ENCODE measurements around the gene CMTR1. TPM values are rescaled to one million over a fixed set of nuclear protein-coding genes. Genes with fewer than 3 reads are reported as not detected.

Gene CMTR1
- total RNA-seq, 4 donors from 2014 or later: 27.0 to 65.7 (median 28.9) TPM

DNA sequence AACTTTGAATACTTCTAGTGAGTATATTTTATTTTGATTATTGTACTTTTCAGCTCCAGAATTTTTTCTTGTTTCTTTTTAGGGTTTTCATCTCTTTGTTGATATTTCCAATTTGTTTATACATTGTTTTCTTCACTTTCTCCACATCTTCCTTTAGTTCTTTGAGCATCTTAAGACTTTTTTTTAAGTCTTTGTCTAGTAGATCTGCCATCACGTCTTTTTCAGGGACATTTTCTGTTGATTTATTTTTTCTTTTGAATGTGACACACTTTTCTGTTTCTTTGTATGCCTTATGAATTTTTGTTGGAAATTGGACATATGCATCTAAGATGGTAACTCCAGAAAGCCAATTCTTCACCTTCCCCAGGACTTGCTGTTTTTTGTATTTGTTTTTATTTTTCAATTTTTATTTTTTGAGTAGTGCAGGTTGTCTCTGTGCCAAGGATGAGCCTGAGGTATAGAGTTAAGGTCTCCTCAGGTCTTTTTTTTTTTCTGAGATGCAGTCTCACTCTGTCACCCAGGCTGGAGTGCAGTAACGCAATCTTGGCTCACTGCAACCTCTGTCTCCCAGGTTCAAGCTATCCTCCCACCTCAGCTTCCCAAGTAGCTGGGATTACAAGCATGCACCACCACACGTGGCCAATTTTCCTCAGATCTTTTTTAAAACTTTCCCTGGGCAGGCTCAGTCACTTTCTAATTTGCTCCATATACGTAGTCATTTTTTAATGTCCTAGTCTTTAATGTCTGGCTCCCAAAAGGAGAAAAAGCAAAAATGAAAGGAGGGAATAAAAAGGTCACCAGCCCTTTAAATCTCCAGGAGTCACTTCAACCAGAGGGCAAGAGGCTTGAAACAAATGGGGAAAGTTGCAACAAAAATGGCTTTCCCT lies 6.7 kb upstream of the CMTR1 start:
- no peaks in the 10 kb centered on the region for H3K27me3 ChIP-seq
- no peak for TF ChIP-seq POLR2A (IDR thresholded peaks at IDR 0.05)
- TF ChIP-seq, protein P1, sequence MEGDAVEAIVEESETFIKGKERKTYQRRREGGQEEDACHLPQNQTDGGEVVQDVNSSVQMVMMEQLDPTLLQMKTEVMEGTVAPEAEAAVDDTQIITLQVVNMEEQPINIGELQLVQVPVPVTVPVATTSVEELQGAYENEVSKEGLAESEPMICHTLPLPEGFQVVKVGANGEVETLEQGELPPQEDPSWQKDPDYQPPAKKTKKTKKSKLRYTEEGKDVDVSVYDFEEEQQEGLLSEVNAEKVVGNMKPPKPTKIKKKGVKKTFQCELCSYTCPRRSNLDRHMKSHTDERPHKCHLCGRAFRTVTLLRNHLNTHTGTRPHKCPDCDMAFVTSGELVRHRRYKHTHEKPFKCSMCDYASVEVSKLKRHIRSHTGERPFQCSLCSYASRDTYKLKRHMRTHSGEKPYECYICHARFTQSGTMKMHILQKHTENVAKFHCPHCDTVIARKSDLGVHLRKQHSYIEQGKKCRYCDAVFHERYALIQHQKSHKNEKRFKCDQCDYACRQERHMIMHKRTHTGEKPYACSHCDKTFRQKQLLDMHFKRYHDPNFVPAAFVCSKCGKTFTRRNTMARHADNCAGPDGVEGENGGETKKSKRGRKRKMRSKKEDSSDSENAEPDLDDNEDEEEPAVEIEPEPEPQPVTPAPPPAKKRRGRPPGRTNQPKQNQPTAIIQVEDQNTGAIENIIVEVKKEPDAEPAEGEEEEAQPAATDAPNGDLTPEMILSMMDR (IDR thresholded peaks at IDR 0.05): no peak
- no peak for TF ChIP-seq POLR2AphosphoS5 (IDR thresholded peaks at IDR 0.05)
- TF ChIP-seq EP300 (IDR thresholded peaks at IDR 0.05): no peak
- no peak overlapping the region for H3K27ac ChIP-seq
- H3K36me3 ChIP-seq: no peaks in the 10 kb centered on the region
- no peak for DNase-seq (ENCODE audit: low spot score in 2 of 2)
- whole genome bisulfite sequencing: 73% methylated on average over 4 of the region's 4 CpGs
- no peaks in the 10 kb centered on the region for H3K9me3 ChIP-seq
- H3K4me3 ChIP-seq: no peak overlapping the region
- H3K4me1 ChIP-seq: no peaks in the 10 kb centered on the region

DNA sequence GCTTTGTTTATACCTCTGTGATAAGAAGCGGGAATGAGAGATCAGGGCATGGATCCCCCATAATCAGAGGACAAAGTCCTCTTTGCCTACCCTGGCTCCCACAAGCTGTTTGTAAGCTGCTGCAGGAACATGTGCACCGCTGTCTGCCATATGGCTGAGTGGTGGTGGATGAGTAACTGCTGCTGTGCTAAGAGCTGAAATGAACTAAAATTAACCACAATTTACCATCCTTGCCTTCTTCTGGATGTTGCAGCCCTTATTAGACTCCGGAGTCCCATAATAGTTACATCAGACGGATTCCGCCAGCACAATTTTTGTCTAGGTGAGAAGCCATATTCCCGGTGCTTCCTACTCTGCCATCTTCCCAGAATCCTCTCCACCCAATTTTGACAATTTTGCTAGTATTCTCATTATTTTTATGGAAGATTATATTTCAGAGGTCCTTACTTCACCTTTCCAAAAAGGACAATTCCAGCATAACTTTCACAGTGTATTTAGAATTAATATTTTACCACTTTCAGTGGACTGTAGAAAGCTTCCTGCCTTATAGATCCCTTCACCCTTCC lies 6.0 kb upstream of the CMTR1 start:
- Histone ChIP-seq H3K4me1 (no peaks in the 10 kb centered on the region), H3K27me3 (no peaks in the 10 kb centered on the region), H3K36me3 (no peaks in the 10 kb centered on the region), H3K4me3 (no peak overlapping the region), H3K9me3 (no peaks in the 10 kb centered on the region), H3K27ac (no peak overlapping the region)
- no peak for DNase-seq (ENCODE audit: low spot score in 2 of 2)
- 90% methylated on average over 6 of the region's 6 CpGs for WGBS
- no peak for TF ChIP-seq POLR2AphosphoS5 (IDR thresholded peaks at IDR 0.05)
- no peak for TF ChIP-seq POLR2A (IDR thresholded peaks at IDR 0.05)
- no peak for TF ChIP-seq EP300 (IDR thresholded peaks at IDR 0.05)

DNA sequence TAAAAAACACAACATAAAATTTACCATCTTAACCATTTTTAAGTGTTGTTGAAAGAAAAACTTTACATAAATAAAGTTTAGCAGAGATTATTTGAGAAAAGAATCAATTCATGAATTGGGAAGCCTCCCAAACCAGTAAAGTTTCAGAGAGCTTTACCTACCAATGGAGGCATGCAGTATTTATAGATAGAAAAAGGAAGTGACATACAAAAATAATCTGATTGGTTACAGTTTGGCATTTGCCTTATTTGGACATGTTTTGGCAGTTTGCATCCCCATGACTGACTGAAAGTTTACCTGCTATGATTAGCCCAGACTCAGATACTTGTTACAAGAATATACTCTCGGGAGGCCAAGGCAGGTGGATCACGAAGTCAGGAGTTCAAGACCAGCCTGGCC lies 3.7 kb upstream of the CMTR1 start:
- Histone ChIP-seq H3K36me3 (no peaks in the 10 kb centered on the region), H3K27ac (no peak overlapping the region), H3K4me1 (peaks cover 13% of the 10 kb centered on the region), H3K27me3 (no peaks in the 10 kb centered on the region), H3K4me3 (no peak overlapping the region), H3K9me3 (no peaks in the 10 kb centered on the region)
- no peak for DNase-seq (ENCODE audit: low spot score in 2 of 2)
- 87% methylated on average over 2 of the region's 2 CpGs for WGBS
- TF ChIP-seq EP300 (IDR thresholded peaks at IDR 0.05): no peak
- TF ChIP-seq, protein P1 (IDR thresholded peaks at IDR 0.05): no peak
- no peak for TF ChIP-seq POLR2AphosphoS5 (IDR thresholded peaks at IDR 0.05)
- TF ChIP-seq POLR2A (IDR thresholded peaks at IDR 0.05): no peak

DNA sequence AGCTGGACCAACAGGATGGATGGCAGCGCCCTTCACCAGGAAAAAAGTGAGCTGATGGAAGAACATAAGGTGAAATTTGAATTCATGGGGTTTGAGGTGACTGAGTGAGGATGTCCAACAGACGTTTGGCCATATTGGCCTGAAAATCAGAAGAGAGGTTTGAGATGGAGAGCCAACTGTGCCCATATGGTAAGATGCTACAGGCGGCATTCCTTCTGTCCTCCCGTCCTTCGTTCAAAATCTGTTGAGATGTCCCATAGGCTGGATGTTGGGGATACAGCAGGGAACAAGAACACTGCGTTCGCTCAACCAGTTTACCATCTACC lies 468 bp upstream of the CMTR1 start:
- Histone ChIP-seq H3K27me3 (no peaks in the 10 kb centered on the region), H3K9me3 (no peaks in the 10 kb centered on the region), H3K36me3 (peaks cover 18% of the 10 kb centered on the region), H3K27ac (peak overlapping the region; percentile 92), H3K4me1 (peaks cover 23% of the 10 kb centered on the region), H3K4me3 (peak overlapping the region; percentile 87)
- TF ChIP-seq, protein P1 (IDR thresholded peaks at IDR 0.05): no peak
- TF ChIP-seq POLR2A (IDR thresholded peaks at IDR 0.05) (no peak), POLR2AphosphoS5 (IDR thresholded peaks at IDR 0.05) (no peak), EP300 (IDR thresholded peaks at IDR 0.05) (no peak)
- 7% methylated on average over 7 of the region's 7 CpGs for WGBS
- DNase-seq (ENCODE audit: low spot score in 2 of 2): no peak

DNA sequence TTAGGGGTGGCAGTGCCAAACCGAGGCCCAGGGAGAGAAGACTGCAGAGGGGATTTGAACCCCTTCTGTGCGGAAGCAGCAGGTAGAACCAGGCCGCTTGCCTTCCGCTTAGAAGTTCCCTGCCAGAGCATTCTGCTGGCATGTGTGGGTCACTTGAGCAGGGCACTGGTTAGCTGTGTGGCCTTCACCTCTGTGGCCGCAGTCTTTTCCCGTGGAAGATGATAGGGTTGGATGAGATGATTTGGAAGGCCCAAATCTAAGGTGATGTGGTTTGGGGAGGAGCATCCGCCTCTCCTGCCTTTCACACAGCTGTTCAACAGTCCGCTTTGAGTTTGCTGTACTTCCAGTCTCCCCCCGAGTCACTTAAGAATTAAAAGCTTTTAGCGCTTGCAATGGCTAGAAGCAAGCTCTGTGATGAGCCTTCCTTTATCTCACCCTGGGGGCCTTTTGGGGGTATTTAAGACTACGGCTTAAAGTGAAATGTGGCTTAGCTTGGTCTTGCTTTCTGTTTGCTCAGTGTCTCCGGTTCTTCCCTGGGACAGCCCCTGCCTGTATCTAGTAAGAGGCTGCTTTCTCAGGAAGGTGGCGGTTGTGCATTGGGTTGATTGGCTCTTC lies 743 bp downstream of the CMTR1 start:
- DNase-seq (ENCODE audit: low spot score in 2 of 2): no peak
- Histone ChIP-seq H3K4me1 (peaks cover 23% of the 10 kb centered on the region), H3K27ac (peak overlapping the region; percentile 92), H3K27me3 (no peaks in the 10 kb centered on the region), H3K9me3 (no peaks in the 10 kb centered on the region), H3K36me3 (peaks cover 25% of the 10 kb centered on the region), H3K4me3 (peak overlapping the region; percentile 87)
- WGBS: 4% methylated on average over 12 of the region's 13 CpGs
- TF ChIP-seq, protein P1 (IDR thresholded peaks at IDR 0.05): no peak
- TF ChIP-seq POLR2A (IDR thresholded peaks at IDR 0.05) (no peak), EP300 (IDR thresholded peaks at IDR 0.05) (no peak), POLR2AphosphoS5 (IDR thresholded peaks at IDR 0.05) (no peak)

Data from suprapubic skin (tissue), 4 donors.